MM.1S (cell line): Measurements from ENCODE around the gene PPP1R3C.

Experiments used
- DNase-seq: peaks from one replicate; pipeline ENCODE4 v3.0.0-alpha.2; 2015
- H2AFZ ChIP-seq: fragments of 300-600 bp; sonication (generic); 2 replicates; pipeline ENCODE4 v1.6.0; 2016; ENCODE audit warnings: antibody characterized with exemption, low read length
- H3F3A ChIP-seq: fragments of 300-600 bp; sonication (generic); 2 replicates; pipeline ENCODE4 v1.6.1; 2016; ENCODE audit warnings: mild to moderate bottlenecking, antibody characterized with exemption, low read length, moderate library complexity, mixed read lengths; ENCODE audit not compliant: insufficient read depth
- H3K27ac ChIP-seq: fragments of 300-600 bp; sonication (generic); 2 replicates; pipeline ENCODE4 v1.5.1; 2016; ENCODE audit warnings: mild to moderate bottlenecking, low read length
- H3K27me3 ChIP-seq: fragments of 300-600 bp; sonication (generic); replicated peaks from 2 replicates; pipeline ENCODE4 v1.6.0; 2016; ENCODE audit warnings: low read length; ENCODE audit not compliant: insufficient read depth
- H3K36me3 ChIP-seq: fragments of 300-600 bp; sonication (generic); replicated peaks from 2 replicates; pipeline ENCODE4 v1.6.1; 2016; ENCODE audit warnings: mild to moderate bottlenecking, low read length, mixed read lengths; ENCODE audit not compliant: insufficient read depth
- H3K4me1 ChIP-seq: fragments of 300-600 bp; sonication (generic); 2 replicates; pipeline ENCODE4 v1.6.1; 2016; ENCODE audit warnings: low read length, mixed read lengths
- H3K4me2 ChIP-seq: fragments of 300-600 bp; sonication (generic); 2 replicates; pipeline ENCODE4 v1.6.0; 2016; ENCODE audit warnings: low read depth, low read length
- H3K4me3 ChIP-seq: fragments of 300-600 bp; sonication (generic); 2 replicates; pipeline ENCODE4 v1.5.1; 2016; ENCODE audit warnings: low read length, mixed read lengths
- H3K79me2 ChIP-seq: fragments of 300-600 bp; sonication (generic); 2 replicates; pipeline ENCODE4 v1.6.1; 2016; ENCODE audit warnings: mixed run types, low read length, mixed read lengths
- H3K9ac ChIP-seq: fragments of 300-600 bp; sonication (generic); 2 replicates; pipeline ENCODE4 v1.6.1; 2016; ENCODE audit warnings: low read length, mixed read lengths
- H3K9me2 ChIP-seq: fragments of 300-600 bp; sonication (generic); replicated peaks from 2 replicates; pipeline ENCODE4 v1.6.1; 2016; ENCODE audit warnings: mild to moderate bottlenecking, low read length, mixed read lengths; ENCODE audit not compliant: insufficient read depth
- H3K9me3 ChIP-seq: fragments of 300-600 bp; sonication (generic); replicated peaks from 2 replicates; pipeline ENCODE4 v1.6.1; 2016; ENCODE audit warnings: mild to moderate bottlenecking, low read length, mixed read lengths; ENCODE audit not compliant: insufficient read depth
- H4K20me1 ChIP-seq: fragments of 300-600 bp; sonication (generic); 2 replicates; pipeline ENCODE4 v1.6.1; 2016; ENCODE audit warnings: mild to moderate bottlenecking, low read length, moderate library complexity, mixed read lengths; ENCODE audit not compliant: insufficient read depth
- CTCF ChIP-seq: fragments of 300-600 bp; sonication (generic); IDR thresholded peaks from 2 replicates; pipeline ENCODE4 v1.5.1; 2016; ENCODE audit warnings: antibody characterized with exemption, low read length, mixed read lengths
- EZH2 ChIP-seq: fragments of 300-600 bp; sonication (generic); optimal IDR thresholded peaks from 2 replicates; pipeline ENCODE3; 2017; ENCODE audit warnings: low read depth, mild to moderate bottlenecking, antibody characterized with exemption, low read length, mixed read lengths
- EZH2phosphoT487 ChIP-seq: fragments of 300-600 bp; sonication (generic); IDR thresholded peaks from 2 replicates; pipeline ENCODE4 v1.6.1; 2018; ENCODE audit warnings: antibody characterized with exemption, low read length

PPP1R3C gene

GRCh38 chr10:91593366-91593765 is 39.5 kb downstream of the PPP1R3C start:
- Histone ChIP-seq H4K20me1 (no peaks in the 10 kb centered on the region), H3K4me1 (no peaks in the 10 kb centered on the region), H3K79me2 (no peaks in the 10 kb centered on the region), H3K9me3 (no peaks in the 10 kb centered on the region), H3K36me3 (no peaks in the 10 kb centered on the region), H3K9ac (no peak overlapping the region), H3K4me3 (no peak overlapping the region), H3K27ac (no peak overlapping the region), H3F3A (no peaks in the 10 kb centered on the region), H2AFZ (no peak overlapping the region), H3K27me3 (no peaks in the 10 kb centered on the region), H3K9me2 (no peaks in the 10 kb centered on the region), H3K4me2 (no peak overlapping the region)
- DNase-seq, result no peak
- no peak for TF ChIP-seq EZH2phosphoT487
- no peak for TF ChIP-seq CTCF
- no peak for TF ChIP-seq EZH2

GRCh38 chr10:91592266-91592975 is 40.5 kb downstream of the PPP1R3C start:
- DNase-seq, result no peak
- Histone ChIP-seq H3K4me1 (no peaks in the 10 kb centered on the region), H3K4me2 (no peak overlapping the region)

GRCh38 chr10:91591797-91592174 is 41.1 kb downstream of the PPP1R3C start:
- Histone ChIP-seq H3F3A (no peaks in the 10 kb centered on the region), H3K4me2 (no peak overlapping the region), H4K20me1 (no peaks in the 10 kb centered on the region), H3K9ac (no peak overlapping the region), H3K4me3 (no peak overlapping the region), H3K27me3 (no peaks in the 10 kb centered on the region), H3K4me1 (no peaks in the 10 kb centered on the region), H3K36me3 (no peaks in the 10 kb centered on the region), H3K9me3 (no peaks in the 10 kb centered on the region), H3K27ac (no peak overlapping the region), H2AFZ (no peak overlapping the region), H3K79me2 (no peaks in the 10 kb centered on the region), H3K9me2 (no peaks in the 10 kb centered on the region)
- TF ChIP-seq EZH2phosphoT487 (no peak), EZH2 (no peak)
- DNase-seq, result no peak

More at GRCh38 chr10:91592266-91592975, 40.5 kb downstream of the PPP1R3C start:
- Histone ChIP-seq H3K4me3 (no peak overlapping the region), H3K27ac (no peak overlapping the region), H3K9ac (no peak overlapping the region), H3K79me2 (no peaks in the 10 kb centered on the region), H4K20me1 (no peaks in the 10 kb centered on the region), H3F3A (no peaks in the 10 kb centered on the region), H2AFZ (no peak overlapping the region), H3K36me3 (no peaks in the 10 kb centered on the region), H3K9me3 (no peaks in the 10 kb centered on the region), H3K27me3 (no peaks in the 10 kb centered on the region), H3K9me2 (no peaks in the 10 kb centered on the region)
- TF ChIP-seq CTCF, result no peak
- TF ChIP-seq EZH2phosphoT487, result no peak
- TF ChIP-seq EZH2, result no peak

- TF ChIP-seq EZH2 (no peak), EZH2phosphoT487 (no peak), CTCF (no peak)
- H3K79me2 ChIP-seq, result no peaks in the 10 kb centered on the region
- no peaks in the 10 kb centered on the region for H3F3A ChIP-seq
- no peaks in the 10 kb centered on the region for H3K27me3 ChIP-seq
- H3K9ac ChIP-seq, result no peak overlapping the region
- no peaks in the 10 kb centered on the region for H3K36me3 ChIP-seq
- no peak overlapping the region for H2AFZ ChIP-seq
- H3K4me2 ChIP-seq, result no peak overlapping the region
- H3K4me1 ChIP-seq, result no peaks in the 10 kb centered on the region
- H4K20me1 ChIP-seq, result no peaks in the 10 kb centered on the region
- H3K4me3 ChIP-seq, result no peak overlapping the region
- DNase-seq, result no peak
- H3K27ac ChIP-seq, result no peak overlapping the region
- H3K9me3 ChIP-seq, result no peaks in the 10 kb centered on the region
- H3K9me2 ChIP-seq, result no peaks in the 10 kb centered on the region
These were observed 41.7 kb downstream of the PPP1R3C start for GRCh38 chr10:91590904-91591796.
